Kidney epithelial cell (primary cell): ENCODE measurements around the gene ACMSD. TPM values are rescaled to one million over a fixed set of nuclear protein-coding genes. Genes with fewer than 3 reads are reported as not detected.
"Not testable (repeated sequence)": the region's sequence is repeated elsewhere in the genome, so short reads cannot be mapped to it uniquely, and the experiment has no call there.

Experiments
- DNase-seq: peaks from one replicate; pipeline ENCODE4 v3.0.0-alpha.2; 2010; ENCODE audit warnings: low read depth
- H3K27me3 ChIP-seq: 2 replicates; pipeline ENCODE4 v1.6.0; 2011; ENCODE audit warnings: low read length; ENCODE audit not compliant: control insufficient read depth, insufficient read depth
- H3K36me3 ChIP-seq: 2 replicates; pipeline ENCODE4 v1.5.1; 2011; ENCODE audit warnings: low read length; ENCODE audit not compliant: control insufficient read depth, insufficient read depth
- H3K4me3 ChIP-seq: 2 replicates; pipeline ENCODE4 v1.5.1; 2011; ENCODE audit warnings: low read depth, mild to moderate bottlenecking, control low read depth, low read length
- CTCF ChIP-seq: IDR thresholded peaks from 2 replicates; pipeline ENCODE4 v1.5.1; 2011; ENCODE audit warnings: mild to moderate bottlenecking, moderate library complexity, low read length, control low read depth, inconsistent platforms; ENCODE audit not compliant: insufficient read depth, poor library complexity, severe bottlenecking
- total RNA-seq: library from RNA; depleted of rRNA; stranded (reverse); fragments of >200 nt; gene quantifications from 2 replicates; pipeline ENCODE4 v1.2.3, GENCODE V29; 2015

Gene ACMSD
- total RNA-seq, 1 donor from 2014 or later: not detected

- DNase-seq: no peak
- Histone ChIP-seq H3K36me3 (no peaks in the 10 kb centered on the region), H3K27me3 (no peaks in the 10 kb centered on the region), H3K4me3 (no peak overlapping the region)
- TF ChIP-seq CTCF: no peak
Measured at GRCh38 chr2:134823431-134823830, 15.0 kb upstream of the ACMSD start.

GRCh38 chr2:134823832-134824231 lies 14.6 kb upstream of the ACMSD start:
- no peak for DNase-seq

GRCh38 chr2:134825716-134826115 lies 12.7 kb upstream of the ACMSD start:
- H3K27me3 ChIP-seq, H3K4me3 ChIP-seq, DNase-seq, H3K36me3 ChIP-seq: not testable (repeated sequence)

More at GRCh38 chr2:134823832-134824231, 14.6 kb upstream of the ACMSD start:
- Histone ChIP-seq H3K36me3 (no peaks in the 10 kb centered on the region), H3K27me3 (no peaks in the 10 kb centered on the region), H3K4me3 (no peak overlapping the region)
- TF ChIP-seq CTCF: no peak

- no peak for TF ChIP-seq CTCF
Measured at GRCh38 chr2:134835471-134835870, 2.9 kb upstream of the ACMSD start.

GRCh38 chr2:134836986-134837385 lies 1.4 kb upstream of the ACMSD start:
- no peak for TF ChIP-seq CTCF
- Histone ChIP-seq H3K36me3 (no peaks in the 10 kb centered on the region), H3K27me3 (no peaks in the 10 kb centered on the region), H3K4me3 (no peak overlapping the region)
- DNase-seq: peak; percentile 87

More at GRCh38 chr2:134835471-134835870, 2.9 kb upstream of the ACMSD start:
- H3K4me3 ChIP-seq: no peak overlapping the region
- DNase-seq: no peak
- H3K27me3 ChIP-seq: no peaks in the 10 kb centered on the region
- H3K36me3 ChIP-seq: no peaks in the 10 kb centered on the region

- no peaks in the 10 kb centered on the region for H3K27me3 ChIP-seq
- no peak for DNase-seq
- H3K36me3 ChIP-seq: no peaks in the 10 kb centered on the region
- TF ChIP-seq CTCF: no peak
- H3K4me3 ChIP-seq: no peak overlapping the region
Measured at GRCh38 chr2:134839649-134840048, 1.2 kb downstream of the ACMSD start.
